ENCODE measurements around the gene ZNF366.

- TF ChIP-seq CTCF (IDR thresholded peaks at IDR 0.05) (no peak), POLR2A (IDR thresholded peaks at IDR 0.05) (no peak)
These were observed 25.2 kb downstream of the ZNF366 start for GRCh38 chr5:72482046-72482445.

Data from ovary (tissue), 3 donors.